HepG2 (cell line): Measurements from ENCODE around the gene LRIG1. TPM values are rescaled to one million over a fixed set of nuclear protein-coding genes. Genes with fewer than 3 reads are reported as not detected.

Experiments used
- FOXA3 ChIP-seq: IDR thresholded peaks from 2 replicates; pipeline ENCODE4 v1.6.1; 2016; ENCODE audit warnings: missing genetic modification reagents, missing compliant biosample characterization
- GTF2F1 ChIP-seq: fragments of 150-350 bp; IDR thresholded peaks from 2 replicates; pipeline ENCODE4 v1.6.1; 2014; ENCODE audit warnings: low read length
- MAZ ChIP-seq, 2 experiments: sonication (generic) in 1 of 2; formaldehyde crosslinking in 1 of 2; IDR thresholded peaks; 2 replicates each; pipeline versions ENCODE4 v1.5.0 to v1.6.1; 2012 to 2020; ENCODE audit warnings: low read depth in 2 of 2, mild to moderate bottlenecking in 2 of 2, borderline replicate concordance in 1 of 2, improper control_type of control experiment in 1 of 2, low read length in 1 of 2, missing genetic modification reagents in 1 of 2, moderate library complexity in 1 of 2
- NFAT5 ChIP-seq: sonication (generic); formaldehyde crosslinking; IDR thresholded peaks from 2 replicates; pipeline ENCODE4 v1.4.0; 2020; ENCODE audit warnings: missing genetic modification reagents
- NR2F1 ChIP-seq, 2 experiments: fragments of 450-650 bp in 1 of 2; formaldehyde crosslinking in 1 of 2; IDR thresholded peaks; 2 replicates each; pipeline versions ENCODE4 v1.5.0 to v1.6.1; 2016 to 2020; ENCODE audit warnings: mild to moderate bottlenecking in 1 of 2, missing compliant biosample characterization in 1 of 2, missing genetic modification reagents in 1 of 2, moderate library complexity in 1 of 2
- PHF20 ChIP-seq: sonication (generic); formaldehyde crosslinking; IDR thresholded peaks from 2 replicates; pipeline ENCODE4 v1.5.0; 2020; ENCODE audit warnings: mild to moderate bottlenecking, missing genetic modification reagents
- RXRB ChIP-seq: IDR thresholded peaks from 2 replicates; pipeline ENCODE4 v1.6.1; 2016; ENCODE audit warnings: borderline replicate concordance, missing genetic modification reagents, missing compliant biosample characterization
- SOX13 ChIP-seq, 3 experiments: fragments of 450-650 bp in 1 of 3; sonication (generic) in 1 of 3; formaldehyde crosslinking in 1 of 3; IDR thresholded peaks in 2 of 3; conservative IDR thresholded peaks in 1 of 3; 2 replicates each; pipeline versions ENCODE4 v1.5.0 to v1.6.1; 2016 to 2020; ENCODE audit warnings: antibody characterized with exemption in 1 of 3, mild to moderate bottlenecking in 1 of 3, missing compliant biosample characterization in 1 of 3, missing genetic modification reagents in 1 of 3, moderate library complexity in 1 of 3
- STAT5B ChIP-seq: sonication (generic); formaldehyde crosslinking; IDR thresholded peaks from 2 replicates; pipeline ENCODE4 v1.4.0; 2020; ENCODE audit warnings: missing genetic modification reagents
- ZBTB10 ChIP-seq: sonication (generic); formaldehyde crosslinking; IDR thresholded peaks from 2 replicates; pipeline ENCODE4 v1.4.0; 2020; ENCODE audit warnings: missing genetic modification reagents, borderline replicate concordance
- ZBTB20 ChIP-seq: sonication (generic); formaldehyde crosslinking; IDR thresholded peaks from 2 replicates; pipeline ENCODE4 v1.8.1; 2023; ENCODE audit warnings: missing genetic modification reagents, low read depth, mild to moderate bottlenecking, borderline replicate concordance
- ZNF513 ChIP-seq: sonication (generic); formaldehyde crosslinking; conservative IDR thresholded peaks from 2 replicates; pipeline ENCODE4 v1.5.0; 2020; ENCODE audit warnings: missing genetic modification reagents
- ZNF546 ChIP-seq: sonication (generic); formaldehyde crosslinking; conservative IDR thresholded peaks from 2 replicates; pipeline ENCODE4 v1.8.1; 2023; ENCODE audit warnings: mild to moderate bottlenecking, missing genetic modification reagents
- ZNF556 ChIP-seq: sonication (generic); formaldehyde crosslinking; IDR thresholded peaks from 2 replicates; pipeline ENCODE4 v1.4.0; 2020; ENCODE audit warnings: mild to moderate bottlenecking, missing genetic modification reagents, borderline replicate concordance
- ZNF580 ChIP-seq: IDR thresholded peaks from 2 replicates; pipeline ENCODE4 v1.6.1; 2016; ENCODE audit warnings: low read depth, borderline replicate concordance
- polyA plus RNA-seq, 8 experiments: library from polyadenylated mRNA; depleted of rRNA in 3 of 8; stranded (reverse) in 7 of 8; unstranded in 1 of 8; fragments of >200 nt; fragmentation: Illumina TruSeq in 4 of 8; extraction: Trizol in 4 of 8; gene quantifications; 2 replicates each; pipeline versions ENCODE4 v1.2.1 to v1.2.3, GENCODE V29; 2011 to 2016; ENCODE audit warnings: low read depth in 4 of 8, missing spikeins in 1 of 8, mixed read lengths in 1 of 8; ENCODE audit not compliant: insufficient read depth in 1 of 8
- total RNA-seq, 5 experiments: library from RNA; depleted of rRNA; stranded (reverse); fragments of >200 nt; fragmentation: Illumina TruSeq; extraction: Trizol; gene quantifications; 2 replicates each; pipeline ENCODE4 v1.2.3, GENCODE V29; 2016; ENCODE audit warnings: low read depth in 1 of 5

LRIG1 gene
- total and polyA plus RNA-seq, 2 of the 13 experiments (the other 11 are each of a cell fraction or from before 2014, with no cell fraction given) = 17.8 to 24.8 TPM

GRCh38 chr3:66500576-66501482, at the start of gene LRIG1 (continued):
- TF ChIP-seq ZBTB10 (CRISPR knock-in tag) (no peak), RXRB (CRISPR knock-in tag) (peak; percentile 57; the same call in 1 of the 2 replicates), ZNF513 (CRISPR knock-in tag) (no peak), ZNF546 (CRISPR knock-in tag) (0 out of 2 replicates have a peak, but pooled peaks have one; percentile 4), ZNF580 (no peak; the same call in 1 of the 2 replicates), ZNF556 (CRISPR knock-in tag) (no peak), MAZ (IDR thresholded peaks at IDR 0.05; ENCODE audit: borderline replicate concordance, low read depth, low read length) (peak; percentile 90; the same call in 1 of the 2 replicates), MAZ (CRISPR knock-in tag; IDR thresholded peaks at IDR 0.05; ENCODE audit: low read depth) (no peak), SOX13 (IDR thresholded peaks at IDR 0.05) (no peak; the same call in 1 of the 2 replicates), SOX13 (CRISPR knock-in tag; conservative IDR thresholded peaks at IDR 0.05 in 1 of 2, IDR thresholded peaks at IDR 0.05 in 1 of 2) (peak in 1 of 2 experiments; percentile 89; a peak in 2 of 4 replicates), FOXA3 (CRISPR knock-in tag) (peak; percentile 55), ZBTB20 (CRISPR knock-in tag) (no peak), STAT5B (0 out of 2 replicates have a peak, but pooled peaks have one; percentile 38), NR2F1 (CRISPR knock-in tag; IDR thresholded peaks at IDR 0.05) (no peak), PHF20 (CRISPR knock-in tag) (no peak), NFAT5 (CRISPR knock-in tag) (no peak), GTF2F1 (no peak)
